ENCODE measurements around the gene SLC17A8. TPM values are rescaled to one million over a fixed set of nuclear protein-coding genes. Genes with fewer than 3 reads are reported as not detected.

The SLC17A8 gene
- total RNA-seq, 1 experiment from 2014 or later = not detected

DNA sequence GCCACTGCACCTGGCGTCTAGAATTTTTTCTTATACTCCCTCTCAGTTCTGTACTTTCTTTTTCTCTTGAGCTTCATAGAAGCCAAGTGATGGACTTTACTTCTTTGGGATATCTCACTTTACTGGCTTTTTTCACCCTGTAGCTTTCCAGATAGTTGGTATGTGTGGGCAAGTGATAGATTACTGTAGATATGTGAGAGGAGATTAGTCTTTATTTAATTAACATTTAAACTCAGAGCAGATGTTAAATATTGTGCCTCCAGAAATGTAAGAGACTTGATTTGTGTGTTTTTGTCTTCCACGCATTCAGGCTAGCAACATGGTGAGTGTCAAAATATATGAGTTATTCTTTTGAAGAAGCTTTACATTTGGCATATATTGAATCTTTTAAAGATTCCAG is 39.5 kb upstream of the SLC17A8 start:
- H3K27ac ChIP-seq (ENCODE audit: low read length) = no peak overlapping the region
- no peak overlapping the region for H3K4me3 ChIP-seq (ENCODE audit: low read depth in 2 of 2, low read length in 2 of 2)
- ChIA-PET POLR2A (no interaction called here), CTCF (no interaction called here)
- no peak for DNase-seq (ENCODE audit: low read depth, low spot score)
- H3K9me3 ChIP-seq (ENCODE audit: control insufficient read depth, insufficient read depth, low read depth, low read length) = no peaks in the 10 kb centered on the region
- in situ Hi-C loops (cut with HindIII; ENCODE audit: low pct_unique_long_range_greater_than_20kb, low sequenced_read_pairs) = no loop called here
- H3K36me3 ChIP-seq (ENCODE audit: control insufficient read depth, insufficient read depth, low read length) = peaks cover 15% of the 10 kb centered on the region
- no peaks in the 10 kb centered on the region for H3K27me3 ChIP-seq (ENCODE audit: control insufficient read depth, insufficient read depth, low read length)
- BruUV-seq (replicated peaks) = no TSS peak
- TF ChIP-seq TCF7L2 (IDR thresholded peaks at IDR 0.05; ENCODE audit: low read depth, low read length) (no peak), POLR2AphosphoS5 (IDR thresholded peaks at IDR 0.05; ENCODE audit: low read depth, low read length) (no peak), SIN3A (IDR thresholded peaks at IDR 0.05; ENCODE audit: borderline replicate concordance, insufficient read depth, low read depth, low read length) (no peak)
- TF ChIP-seq, protein P1, sequence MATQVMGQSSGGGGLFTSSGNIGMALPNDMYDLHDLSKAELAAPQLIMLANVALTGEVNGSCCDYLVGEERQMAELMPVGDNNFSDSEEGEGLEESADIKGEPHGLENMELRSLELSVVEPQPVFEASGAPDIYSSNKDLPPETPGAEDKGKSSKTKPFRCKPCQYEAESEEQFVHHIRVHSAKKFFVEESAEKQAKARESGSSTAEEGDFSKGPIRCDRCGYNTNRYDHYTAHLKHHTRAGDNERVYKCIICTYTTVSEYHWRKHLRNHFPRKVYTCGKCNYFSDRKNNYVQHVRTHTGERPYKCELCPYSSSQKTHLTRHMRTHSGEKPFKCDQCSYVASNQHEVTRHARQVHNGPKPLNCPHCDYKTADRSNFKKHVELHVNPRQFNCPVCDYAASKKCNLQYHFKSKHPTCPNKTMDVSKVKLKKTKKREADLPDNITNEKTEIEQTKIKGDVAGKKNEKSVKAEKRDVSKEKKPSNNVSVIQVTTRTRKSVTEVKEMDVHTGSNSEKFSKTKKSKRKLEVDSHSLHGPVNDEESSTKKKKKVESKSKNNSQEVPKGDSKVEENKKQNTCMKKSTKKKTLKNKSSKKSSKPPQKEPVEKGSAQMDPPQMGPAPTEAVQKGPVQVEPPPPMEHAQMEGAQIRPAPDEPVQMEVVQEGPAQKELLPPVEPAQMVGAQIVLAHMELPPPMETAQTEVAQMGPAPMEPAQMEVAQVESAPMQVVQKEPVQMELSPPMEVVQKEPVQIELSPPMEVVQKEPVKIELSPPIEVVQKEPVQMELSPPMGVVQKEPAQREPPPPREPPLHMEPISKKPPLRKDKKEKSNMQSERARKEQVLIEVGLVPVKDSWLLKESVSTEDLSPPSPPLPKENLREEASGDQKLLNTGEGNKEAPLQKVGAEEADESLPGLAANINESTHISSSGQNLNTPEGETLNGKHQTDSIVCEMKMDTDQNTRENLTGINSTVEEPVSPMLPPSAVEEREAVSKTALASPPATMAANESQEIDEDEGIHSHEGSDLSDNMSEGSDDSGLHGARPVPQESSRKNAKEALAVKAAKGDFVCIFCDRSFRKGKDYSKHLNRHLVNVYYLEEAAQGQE (IDR thresholded peaks at IDR 0.05; ENCODE audit: insufficient read depth in 1 of 2, low read depth in 2 of 2, low read length in 1 of 2) = no peak
- TF ChIP-seq, protein P2, sequence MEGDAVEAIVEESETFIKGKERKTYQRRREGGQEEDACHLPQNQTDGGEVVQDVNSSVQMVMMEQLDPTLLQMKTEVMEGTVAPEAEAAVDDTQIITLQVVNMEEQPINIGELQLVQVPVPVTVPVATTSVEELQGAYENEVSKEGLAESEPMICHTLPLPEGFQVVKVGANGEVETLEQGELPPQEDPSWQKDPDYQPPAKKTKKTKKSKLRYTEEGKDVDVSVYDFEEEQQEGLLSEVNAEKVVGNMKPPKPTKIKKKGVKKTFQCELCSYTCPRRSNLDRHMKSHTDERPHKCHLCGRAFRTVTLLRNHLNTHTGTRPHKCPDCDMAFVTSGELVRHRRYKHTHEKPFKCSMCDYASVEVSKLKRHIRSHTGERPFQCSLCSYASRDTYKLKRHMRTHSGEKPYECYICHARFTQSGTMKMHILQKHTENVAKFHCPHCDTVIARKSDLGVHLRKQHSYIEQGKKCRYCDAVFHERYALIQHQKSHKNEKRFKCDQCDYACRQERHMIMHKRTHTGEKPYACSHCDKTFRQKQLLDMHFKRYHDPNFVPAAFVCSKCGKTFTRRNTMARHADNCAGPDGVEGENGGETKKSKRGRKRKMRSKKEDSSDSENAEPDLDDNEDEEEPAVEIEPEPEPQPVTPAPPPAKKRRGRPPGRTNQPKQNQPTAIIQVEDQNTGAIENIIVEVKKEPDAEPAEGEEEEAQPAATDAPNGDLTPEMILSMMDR (IDR thresholded peaks at IDR 0.05) = no peak
- no peaks in the 10 kb centered on the region for H3K4me1 ChIP-seq (ENCODE audit: control insufficient read depth, insufficient read depth, low read length)
- intact Hi-C loops (cut with micrococcal nuclease; ENCODE audit: unreplicated experiment) = no loop called here
- no peak for ATAC-seq

DNA sequence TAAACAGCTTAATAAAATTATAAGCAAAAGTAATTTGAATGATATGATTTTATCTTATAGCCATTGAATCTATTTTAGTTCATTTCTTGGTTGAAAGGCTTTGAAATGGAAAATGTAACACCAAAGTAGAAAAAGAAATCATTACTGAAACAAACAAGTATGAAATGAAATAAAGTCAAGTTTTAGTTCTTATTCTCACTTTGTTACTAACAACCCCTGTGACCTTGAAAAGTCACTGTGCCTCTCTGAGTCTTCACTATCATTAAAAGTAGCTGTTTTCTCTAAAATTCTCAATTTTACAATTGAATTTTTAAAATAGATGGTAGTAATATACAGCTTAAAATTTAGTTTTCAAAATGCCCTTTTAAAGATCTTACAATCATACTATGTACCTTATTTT is 32.4 kb upstream of the SLC17A8 start:
- H3K9me3 ChIP-seq (ENCODE audit: control insufficient read depth, insufficient read depth, low read depth, low read length) = no peaks in the 10 kb centered on the region
- TF ChIP-seq SIN3A (IDR thresholded peaks at IDR 0.05; ENCODE audit: borderline replicate concordance, insufficient read depth, low read depth, low read length) (no peak), POLR2AphosphoS5 (IDR thresholded peaks at IDR 0.05; ENCODE audit: low read depth, low read length) (no peak), TCF7L2 (IDR thresholded peaks at IDR 0.05; ENCODE audit: low read depth, low read length) (no peak)
- TF ChIP-seq, protein P2 (IDR thresholded peaks at IDR 0.05) = no peak
- TF ChIP-seq, protein P1 (IDR thresholded peaks at IDR 0.05; ENCODE audit: insufficient read depth in 1 of 2, low read depth in 2 of 2, low read length in 1 of 2) = no peak
- intact Hi-C loops (cut with micrococcal nuclease; ENCODE audit: unreplicated experiment) = no loop called here
- CTCF ChIA-PET = no interaction called here
- no peak for DNase-seq (ENCODE audit: low read depth, low spot score)
- no TSS peak for BruUV-seq (replicated peaks)
- POLR2A ChIA-PET = no interaction called here
- H3K36me3 ChIP-seq (ENCODE audit: control insufficient read depth, insufficient read depth, low read length) = peaks cover 27% of the 10 kb centered on the region
- H3K4me1 ChIP-seq (ENCODE audit: control insufficient read depth, insufficient read depth, low read length) = no peaks in the 10 kb centered on the region
- no peaks in the 10 kb centered on the region for H3K27me3 ChIP-seq (ENCODE audit: control insufficient read depth, insufficient read depth, low read length)
- no peak for ATAC-seq
- H3K4me3 ChIP-seq (ENCODE audit: low read depth in 2 of 2, low read length in 2 of 2) = no peak overlapping the region
- H3K27ac ChIP-seq (ENCODE audit: low read length) = no peak overlapping the region
- in situ Hi-C loops (cut with HindIII; ENCODE audit: low pct_unique_long_range_greater_than_20kb, low sequenced_read_pairs) = no loop called here
